GM12865 (cell line): ENCODE measurements around the gene FTCD.

Source experiments
- DNase-seq: peaks from one replicate; pipeline ENCODE4 v3.0.0; 2010; ENCODE audit warnings: low read depth
- H3K4me3 ChIP-seq: 2 replicates; pipeline ENCODE4 v1.5.1; 2011; ENCODE audit warnings: mild to moderate bottlenecking, low read depth, low read length, control low read depth
- TF ChIP-seq, protein P1 (sequence below): IDR thresholded peaks from 2 replicates; pipeline ENCODE4 v1.5.1; 2011; ENCODE audit warnings: low read length, control low read depth, low read depth, inconsistent platforms; ENCODE audit not compliant: insufficient read depth; ENCODE audit errors: missing control alignments

Gene FTCD

GRCh38 chr21:46104104-46104503 is 51.3 kb downstream of the FTCD start:
- TF ChIP-seq, protein P1, sequence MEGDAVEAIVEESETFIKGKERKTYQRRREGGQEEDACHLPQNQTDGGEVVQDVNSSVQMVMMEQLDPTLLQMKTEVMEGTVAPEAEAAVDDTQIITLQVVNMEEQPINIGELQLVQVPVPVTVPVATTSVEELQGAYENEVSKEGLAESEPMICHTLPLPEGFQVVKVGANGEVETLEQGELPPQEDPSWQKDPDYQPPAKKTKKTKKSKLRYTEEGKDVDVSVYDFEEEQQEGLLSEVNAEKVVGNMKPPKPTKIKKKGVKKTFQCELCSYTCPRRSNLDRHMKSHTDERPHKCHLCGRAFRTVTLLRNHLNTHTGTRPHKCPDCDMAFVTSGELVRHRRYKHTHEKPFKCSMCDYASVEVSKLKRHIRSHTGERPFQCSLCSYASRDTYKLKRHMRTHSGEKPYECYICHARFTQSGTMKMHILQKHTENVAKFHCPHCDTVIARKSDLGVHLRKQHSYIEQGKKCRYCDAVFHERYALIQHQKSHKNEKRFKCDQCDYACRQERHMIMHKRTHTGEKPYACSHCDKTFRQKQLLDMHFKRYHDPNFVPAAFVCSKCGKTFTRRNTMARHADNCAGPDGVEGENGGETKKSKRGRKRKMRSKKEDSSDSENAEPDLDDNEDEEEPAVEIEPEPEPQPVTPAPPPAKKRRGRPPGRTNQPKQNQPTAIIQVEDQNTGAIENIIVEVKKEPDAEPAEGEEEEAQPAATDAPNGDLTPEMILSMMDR, result no peak
- no peak overlapping the region for H3K4me3 ChIP-seq
- DNase-seq, result no peak

DNA sequence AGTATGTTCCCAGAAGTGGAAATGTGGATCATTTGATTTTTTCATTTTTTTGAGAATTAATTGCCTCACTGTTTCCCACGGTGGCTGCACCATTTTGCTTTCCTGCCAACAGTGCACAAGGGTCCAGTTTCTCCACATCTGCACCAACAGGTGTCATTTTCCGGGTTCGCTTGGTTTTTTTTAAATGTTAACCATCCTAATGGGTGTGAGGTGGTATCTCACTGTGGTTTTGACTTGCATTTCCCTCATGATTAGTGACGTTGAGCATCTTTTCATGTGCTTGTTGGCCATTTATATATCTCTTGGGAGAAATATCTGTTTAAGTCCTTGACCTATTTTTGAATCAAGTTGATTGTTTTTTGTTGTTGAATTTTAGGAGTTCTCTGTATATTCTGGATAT is 54.5 kb downstream of the FTCD start:
- no peak overlapping the region for H3K4me3 ChIP-seq
- TF ChIP-seq, protein P1, result no peak
- DNase-seq, result no peak

DNA sequence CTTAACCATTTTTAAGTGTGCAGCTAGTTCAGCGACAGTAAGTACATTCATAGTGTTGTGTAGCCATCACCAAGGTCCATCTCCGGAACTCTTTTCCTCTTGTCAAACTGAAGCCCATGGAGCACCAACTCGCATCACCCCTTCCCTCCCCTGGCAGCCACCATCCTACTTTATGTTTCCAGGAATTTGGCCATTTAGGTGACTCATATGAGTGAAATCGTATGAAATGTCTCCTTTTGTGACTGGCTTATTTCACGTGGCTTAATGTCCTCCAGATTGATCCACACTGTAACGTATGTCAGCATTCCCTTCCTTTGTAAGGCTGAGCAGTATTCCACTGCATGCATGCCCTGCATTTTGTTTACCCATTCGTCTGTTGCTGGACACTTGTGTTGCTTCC is 55.0 kb downstream of the FTCD start:
- no peak overlapping the region for H3K4me3 ChIP-seq
- DNase-seq, result no peak

DNA sequence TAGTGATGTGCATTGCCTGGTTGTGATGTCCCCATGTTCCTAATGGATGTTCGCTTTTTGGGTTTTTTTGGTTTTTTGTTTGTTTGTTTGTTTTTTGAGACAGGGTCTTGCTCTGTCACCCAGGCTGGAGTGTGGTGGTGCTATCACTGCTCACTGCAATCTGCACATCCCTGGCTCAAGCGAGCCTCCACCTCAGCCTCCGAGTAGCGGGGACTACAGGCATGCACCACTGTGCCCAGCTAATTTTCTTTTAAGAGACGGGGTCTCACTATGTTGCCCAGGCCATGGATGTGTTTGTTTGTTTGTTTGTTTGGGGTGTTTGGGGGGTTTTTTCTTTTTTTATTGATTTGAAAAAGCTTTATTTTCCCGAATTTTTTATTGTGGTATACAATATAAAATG is 55.4 kb downstream of the FTCD start:
- no peak overlapping the region for H3K4me3 ChIP-seq
- TF ChIP-seq, protein P1, result no peak
- DNase-seq, result no peak

More for the DNA sequence above, 55.0 kb downstream of the FTCD start:
- TF ChIP-seq, protein P1, result no peak

GRCh38 chr21:46099476-46099875 is 55.9 kb downstream of the FTCD start:
- TF ChIP-seq, protein P1, result no peak
- no peak overlapping the region for H3K4me3 ChIP-seq
- DNase-seq, result no peak

- no peak overlapping the region for H3K4me3 ChIP-seq
- TF ChIP-seq, protein P1, result no peak
- DNase-seq, result no peak
Observed at GRCh38 chr21:46098303-46099141, 56.9 kb downstream of the FTCD start.
